OCI-LY3 (cell line): ENCODE measurements around the gene ERMAP.

Experiments
- H2AFZ ChIP-seq: fragments of 200-600, 300-600 bp; shearing (Covaris generic); 2 replicates; pipeline ENCODE4 v1.6.0; 2014; ENCODE audit warnings: antibody characterized with exemption, low read depth, low read length
- H3K27ac ChIP-seq: fragments of 200-600, 300-600 bp; sonication (generic); 2 replicates; pipeline ENCODE4 v1.5.1; 2014; ENCODE audit warnings: mild to moderate bottlenecking, low read length, moderate library complexity, mixed read lengths
- H3K27me3 ChIP-seq: fragments of 200-600, 300-600 bp; sonication (generic); 2 replicates; pipeline ENCODE4 v1.6.1; 2014; ENCODE audit warnings: low read depth, low read length, mixed read lengths
- H3K36me3 ChIP-seq: fragments of 200-600, 300-600 bp; sonication (generic); replicated peaks from 2 replicates; pipeline ENCODE3; 2014; ENCODE audit warnings: low read depth, low read length, mixed read lengths
- H3K4me1 ChIP-seq: fragments of 300-600, 200-600 bp; sonication (generic); 2 replicates; pipeline ENCODE4 v1.6.1; 2014; ENCODE audit warnings: low read length, mixed read lengths
- H3K4me2 ChIP-seq: fragments of 200-600, 300-600 bp; sonication (generic); 2 replicates; pipeline ENCODE4 v1.6.1; 2014; ENCODE audit warnings: low read length, mixed read lengths
- H3K4me3 ChIP-seq: fragments of 300-600, 200-600 bp; sonication (generic); 2 replicates; pipeline ENCODE4 v1.5.1; 2014; ENCODE audit warnings: antibody characterized with exemption, mild to moderate bottlenecking, low read length, moderate library complexity
- H3K79me2 ChIP-seq: fragments of 300-600, 200-600 bp; shearing (Covaris generic); 2 replicates; pipeline ENCODE4 v1.6.1; 2014; ENCODE audit warnings: mild to moderate bottlenecking, low read length, mixed read lengths
- H3K9ac ChIP-seq: fragments of 300-600, 200-600 bp; shearing (Covaris generic); 2 replicates; pipeline ENCODE4 v1.6.0; 2014; ENCODE audit warnings: mild to moderate bottlenecking, low read length, moderate library complexity
- H3K9me3 ChIP-seq: fragments of 200-600, 300-600 bp; shearing (Covaris generic); 2 replicates; pipeline ENCODE4 v1.6.1; 2014; ENCODE audit warnings: low read length, mixed read lengths; ENCODE audit not compliant: insufficient read depth
- H4K20me1 ChIP-seq: fragments of 200-600, 300-600 bp; sonication (generic); 2 replicates; pipeline ENCODE4 v1.6.1; 2016; ENCODE audit warnings: low read length, mixed read lengths; ENCODE audit not compliant: insufficient read depth
- EZH2phosphoT487 ChIP-seq: fragments of 200-600 bp; shearing (Covaris generic); IDR thresholded peaks from 2 replicates; pipeline ENCODE4 v1.6.1; 2018; ENCODE audit warnings: antibody characterized with exemption, mixed run types, low read depth
- TF ChIP-seq, protein P1 (sequence below): fragments of 200-600, 300-600 bp; sonication (generic); IDR thresholded peaks from 2 replicates; pipeline ENCODE4 v1.5.1; 2014; ENCODE audit warnings: antibody characterized with exemption, low read length, low read depth

Gene ERMAP

DNA sequence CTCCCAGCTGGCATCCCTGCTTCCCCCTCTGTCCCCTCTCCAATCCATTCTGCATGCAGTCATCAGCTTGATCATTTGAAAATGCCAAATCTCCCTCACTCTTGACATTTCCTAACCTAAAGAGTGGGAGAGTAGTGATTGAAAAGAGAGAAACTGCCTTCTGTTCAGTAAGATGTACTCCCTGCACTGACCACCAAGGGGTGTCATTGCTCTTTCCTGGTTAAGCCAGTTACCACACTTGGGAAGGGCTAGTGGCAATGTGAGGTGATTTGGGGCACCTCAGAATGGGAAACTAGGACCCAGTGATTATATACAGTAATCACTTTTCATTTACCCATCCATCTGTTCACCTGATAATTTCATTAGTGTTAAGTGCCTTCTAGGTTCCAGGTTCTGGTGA lies 39.1 kb upstream of the ERMAP start:
- Histone ChIP-seq H3K9ac (no peak overlapping the region), H3K9me3 (no peaks in the 10 kb centered on the region), H3K27ac (no peak overlapping the region), H3K4me1 (no peaks in the 10 kb centered on the region), H3K27me3 (no peaks in the 10 kb centered on the region), H3K79me2 (no peaks in the 10 kb centered on the region), H3K4me2 (no peak overlapping the region), H4K20me1 (no peaks in the 10 kb centered on the region), H3K4me3 (no peak overlapping the region), H3K36me3 (peaks cover 19% of the 10 kb centered on the region), H2AFZ (no peak overlapping the region)
- no peak for TF ChIP-seq EZH2phosphoT487
- TF ChIP-seq, protein P1, sequence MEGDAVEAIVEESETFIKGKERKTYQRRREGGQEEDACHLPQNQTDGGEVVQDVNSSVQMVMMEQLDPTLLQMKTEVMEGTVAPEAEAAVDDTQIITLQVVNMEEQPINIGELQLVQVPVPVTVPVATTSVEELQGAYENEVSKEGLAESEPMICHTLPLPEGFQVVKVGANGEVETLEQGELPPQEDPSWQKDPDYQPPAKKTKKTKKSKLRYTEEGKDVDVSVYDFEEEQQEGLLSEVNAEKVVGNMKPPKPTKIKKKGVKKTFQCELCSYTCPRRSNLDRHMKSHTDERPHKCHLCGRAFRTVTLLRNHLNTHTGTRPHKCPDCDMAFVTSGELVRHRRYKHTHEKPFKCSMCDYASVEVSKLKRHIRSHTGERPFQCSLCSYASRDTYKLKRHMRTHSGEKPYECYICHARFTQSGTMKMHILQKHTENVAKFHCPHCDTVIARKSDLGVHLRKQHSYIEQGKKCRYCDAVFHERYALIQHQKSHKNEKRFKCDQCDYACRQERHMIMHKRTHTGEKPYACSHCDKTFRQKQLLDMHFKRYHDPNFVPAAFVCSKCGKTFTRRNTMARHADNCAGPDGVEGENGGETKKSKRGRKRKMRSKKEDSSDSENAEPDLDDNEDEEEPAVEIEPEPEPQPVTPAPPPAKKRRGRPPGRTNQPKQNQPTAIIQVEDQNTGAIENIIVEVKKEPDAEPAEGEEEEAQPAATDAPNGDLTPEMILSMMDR: peak; percentile 56

DNA sequence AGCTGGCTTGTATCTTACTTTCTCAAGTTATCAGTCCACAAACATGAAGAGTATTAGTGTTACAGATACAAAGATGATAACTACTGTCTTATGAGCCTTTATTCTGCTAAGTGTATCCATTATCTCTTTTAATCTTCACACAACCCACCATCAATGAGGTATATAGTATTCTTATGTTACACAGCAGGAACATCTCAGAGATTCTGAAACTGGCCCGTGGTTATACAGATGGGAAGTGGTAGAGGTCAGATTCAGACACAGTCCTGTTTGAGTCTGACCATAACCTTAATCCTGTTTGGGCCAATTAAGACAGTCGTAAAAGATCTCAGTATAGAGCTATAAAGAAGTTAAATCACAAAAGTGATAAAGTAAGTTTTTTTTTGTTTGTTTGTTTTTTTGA lies 37.2 kb upstream of the ERMAP start:
- Histone ChIP-seq H3K27ac (no peak overlapping the region), H3K4me1 (no peaks in the 10 kb centered on the region), H2AFZ (no peak overlapping the region), H3K79me2 (no peaks in the 10 kb centered on the region), H3K9ac (no peak overlapping the region), H4K20me1 (no peaks in the 10 kb centered on the region), H3K4me2 (no peak overlapping the region), H3K4me3 (no peak overlapping the region), H3K9me3 (no peaks in the 10 kb centered on the region), H3K27me3 (no peaks in the 10 kb centered on the region), H3K36me3 (peaks cover 19% of the 10 kb centered on the region)
- TF ChIP-seq, protein P1: no peak
- no peak for TF ChIP-seq EZH2phosphoT487

DNA sequence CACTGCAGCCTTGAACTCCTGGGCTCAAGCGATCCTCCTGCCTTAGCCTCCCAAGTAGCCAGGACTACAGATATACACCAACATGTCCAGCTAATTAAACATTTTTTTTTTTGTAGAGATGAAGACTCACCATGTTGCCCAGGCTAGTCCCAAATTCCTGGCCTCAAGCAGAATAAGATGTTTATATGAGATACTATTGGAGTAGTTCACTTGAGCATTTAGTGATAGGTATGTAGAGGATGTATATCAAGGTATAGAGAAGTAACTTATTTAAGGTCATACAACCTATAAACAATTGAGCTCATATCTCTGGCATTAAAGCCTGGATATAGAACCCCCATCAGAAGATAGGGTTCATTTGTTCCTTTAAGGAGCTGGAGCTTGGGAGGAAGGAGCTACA lies 36.7 kb upstream of the ERMAP start:
- H3K36me3 ChIP-seq: peaks cover 19% of the 10 kb centered on the region
- no peaks in the 10 kb centered on the region for H3K4me1 ChIP-seq
- no peak overlapping the region for H3K4me3 ChIP-seq
- no peak for TF ChIP-seq EZH2phosphoT487
- H3K4me2 ChIP-seq: no peak overlapping the region
- no peaks in the 10 kb centered on the region for H3K27me3 ChIP-seq
- H3K9me3 ChIP-seq: no peaks in the 10 kb centered on the region
- no peak overlapping the region for H2AFZ ChIP-seq
- no peak overlapping the region for H3K9ac ChIP-seq
- no peaks in the 10 kb centered on the region for H3K79me2 ChIP-seq
- H4K20me1 ChIP-seq: no peaks in the 10 kb centered on the region
- H3K27ac ChIP-seq: no peak overlapping the region

DNA sequence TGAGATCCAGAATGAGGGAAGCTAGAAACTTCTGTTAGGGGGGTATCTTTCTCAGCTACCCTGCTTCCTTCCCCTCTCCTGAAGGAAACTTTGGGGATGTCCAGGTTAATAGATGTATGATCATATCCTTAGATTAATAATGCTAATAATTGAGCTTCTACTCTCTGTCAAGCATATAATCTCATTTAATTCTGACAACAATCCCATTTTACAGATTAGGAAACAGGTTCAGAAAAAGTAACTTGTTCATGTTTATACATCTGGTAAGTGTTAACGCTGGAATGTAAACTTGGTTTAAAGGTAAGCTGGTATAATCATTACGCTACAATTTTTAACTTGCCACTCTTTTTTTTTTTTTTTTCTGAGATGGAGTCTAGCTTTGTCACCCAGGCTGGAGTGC lies 33.8 kb upstream of the ERMAP start:
- Histone ChIP-seq H3K27ac (no peak overlapping the region), H3K36me3 (peaks cover 4% of the 10 kb centered on the region), H3K9ac (no peak overlapping the region), H3K9me3 (no peaks in the 10 kb centered on the region), H3K4me1 (no peaks in the 10 kb centered on the region), H3K79me2 (no peaks in the 10 kb centered on the region), H3K27me3 (no peaks in the 10 kb centered on the region), H3K4me2 (no peak overlapping the region), H4K20me1 (no peaks in the 10 kb centered on the region), H2AFZ (no peak overlapping the region), H3K4me3 (no peak overlapping the region)
- TF ChIP-seq, protein P1: no peak
- no peak for TF ChIP-seq EZH2phosphoT487

DNA sequence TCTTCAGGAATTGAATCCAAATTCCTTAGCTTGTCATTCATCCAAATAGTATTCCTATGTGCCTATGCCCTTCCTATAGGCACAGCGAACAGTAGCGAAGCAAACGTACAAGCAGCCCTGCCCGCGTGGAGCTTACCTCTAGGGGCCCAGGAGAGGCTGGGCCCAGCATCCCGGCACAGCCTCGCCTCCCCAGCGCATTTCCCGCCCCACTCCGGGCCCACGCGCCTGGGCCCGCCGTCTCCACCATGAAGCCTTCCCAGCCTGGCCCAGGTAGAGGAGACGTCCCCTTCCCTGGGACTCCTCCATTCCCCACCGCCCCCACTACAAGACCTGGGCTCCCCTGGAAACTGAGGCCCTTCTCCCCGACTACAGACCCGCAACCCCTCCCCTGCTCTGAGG lies 32.4 kb upstream of the ERMAP start:
- H3K4me2 ChIP-seq: no peak overlapping the region
- H3K9ac ChIP-seq: no peak overlapping the region
- no peaks in the 10 kb centered on the region for H3K27me3 ChIP-seq
- H3K4me1 ChIP-seq: no peaks in the 10 kb centered on the region
- TF ChIP-seq, protein P1: no peak
- TF ChIP-seq EZH2phosphoT487: no peak
- no peak overlapping the region for H3K27ac ChIP-seq
- no peaks in the 10 kb centered on the region for H3K9me3 ChIP-seq
- no peak overlapping the region for H2AFZ ChIP-seq
- H3K4me3 ChIP-seq: no peak overlapping the region
- no peaks in the 10 kb centered on the region for H3K79me2 ChIP-seq
- H4K20me1 ChIP-seq: no peaks in the 10 kb centered on the region
- peaks cover 3% of the 10 kb centered on the region for H3K36me3 ChIP-seq
